Left lung (tissue), 10 donors: ENCODE data around the gene DRD4. TPM values are rescaled to one million over a fixed set of nuclear protein-coding genes. Genes with fewer than 3 reads are reported as not detected.

ENCODE experiments used
- ATAC-seq: fragments of 200-7000 bp; cut with Tn5 transposase; one replicate; pipeline ENCODE4 v1.9.1; 2020; ENCODE audit warnings: moderate library complexity
- DNase-seq, 4 donors: peaks; one replicate each; pipeline ENCODE4 v3.0.0-alpha.2; 2013 to 2020
- H3K27ac ChIP-seq, 2 donors: fragments of 200-600 bp; sonication (generic) in 1 of 2; one replicate each; pipeline versions ENCODE4 v1.5.0 to v1.8.0; 2020 to 2021
- H3K27me3 ChIP-seq, 2 donors: fragments of 200-600 bp; sonication (generic) in 1 of 2; one replicate each; pipeline versions ENCODE4 v1.5.0 to v1.8.0; 2020 to 2021
- H3K36me3 ChIP-seq, 2 donors: fragments of 200-600 bp; sonication (generic) in 1 of 2; one replicate each; pipeline versions ENCODE4 v1.5.0 to v1.8.0; 2020 to 2021
- H3K4me1 ChIP-seq, 2 donors: fragments of 200-600 bp; one replicate each; pipeline ENCODE4 v1.8.0; 2021
- H3K4me3 ChIP-seq, 2 donors: fragments of 200-600 bp; sonication (generic) in 1 of 2; one replicate each; pipeline versions ENCODE4 v1.5.0 to v1.8.0; 2020 to 2021; ENCODE audit warnings: mild to moderate bottlenecking in 1 of 2
- H3K9me3 ChIP-seq, 2 donors: fragments of 200-600 bp; sonication (generic) in 1 of 2; one replicate each; pipeline versions ENCODE4 v1.5.0 to v1.8.0; 2020 to 2021
- intact Hi-C, 2 donors: fragments of 100-400 bp; cut with DNase I; formaldehyde crosslinking; loops; one replicate each; pipeline versions ENCODE4 v1.11.2 to v1.14.2; 2022
- polyA plus RNA-seq, 6 donors: library from polyadenylated mRNA; unstranded; fragments of 120-200 nt; gene quantifications; one replicate each; pipeline ENCODE4 v1.2.1, GENCODE V29; 2013; ENCODE audit not compliant: insufficient read length in 6 of 6
- total RNA-seq, 2 donors: library from RNA; stranded (reverse); fragmentation: NEBNext Ultra II Directional; extraction: Animal tissue kit (Norgen Biotek cat#: 25700); gene quantifications; one replicate each; pipeline ENCODE4 v1.2.1, GENCODE V29; 2021
- TF ChIP-seq, protein P1 (sequence below), 2 donors: fragments of 200-600 bp; sonication (generic) in 1 of 2; IDR thresholded peaks; one replicate each; pipeline versions ENCODE4 v1.5.0 to v1.8.0; 2021; ENCODE audit warnings: antibody characterized with exemption in 2 of 2
- donor health status: DM: no; HTN: yes; CAD: no.
- donor health status: DM: no; HTN: no; CAD: no.

DRD4 gene
- total and polyA plus RNA-seq, 8 donors = 0.29 to 1.0 (median 0.64) TPM

DNA sequence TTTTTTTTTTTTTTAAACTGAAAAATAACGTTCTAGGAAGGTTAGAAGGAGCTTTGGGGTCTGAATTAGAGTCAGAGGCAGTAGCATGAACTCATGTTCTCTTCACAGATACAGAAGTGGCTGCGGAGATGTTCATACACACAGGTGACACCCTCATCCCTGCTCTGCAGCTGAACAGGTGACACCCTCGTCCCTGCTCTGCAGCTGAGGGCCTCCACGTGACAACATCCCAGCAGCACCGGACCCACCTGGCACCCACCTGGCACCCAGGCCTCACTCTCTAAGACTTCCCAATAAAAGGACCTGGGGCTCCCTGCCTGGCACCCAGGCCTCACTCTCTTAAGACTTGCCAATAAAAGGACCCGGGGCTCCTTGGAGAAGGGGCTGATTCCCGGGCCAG is 19.8 kb downstream of the DRD4 start:
- DNase-seq (no peak), ATAC-seq (no peak)
- intact Hi-C loops = no loop called here
- Histone ChIP-seq H3K27ac (no peak overlapping the region), H3K27me3 (no peaks in the 10 kb centered on the region), H3K4me3 (no peak overlapping the region), H3K4me1 (no peaks in the 10 kb centered on the region), H3K36me3 (peaks cover 0 to 68% of the 10 kb centered on the region in 2 donors), H3K9me3 (no peaks in the 10 kb centered on the region)
- TF ChIP-seq, protein P1, sequence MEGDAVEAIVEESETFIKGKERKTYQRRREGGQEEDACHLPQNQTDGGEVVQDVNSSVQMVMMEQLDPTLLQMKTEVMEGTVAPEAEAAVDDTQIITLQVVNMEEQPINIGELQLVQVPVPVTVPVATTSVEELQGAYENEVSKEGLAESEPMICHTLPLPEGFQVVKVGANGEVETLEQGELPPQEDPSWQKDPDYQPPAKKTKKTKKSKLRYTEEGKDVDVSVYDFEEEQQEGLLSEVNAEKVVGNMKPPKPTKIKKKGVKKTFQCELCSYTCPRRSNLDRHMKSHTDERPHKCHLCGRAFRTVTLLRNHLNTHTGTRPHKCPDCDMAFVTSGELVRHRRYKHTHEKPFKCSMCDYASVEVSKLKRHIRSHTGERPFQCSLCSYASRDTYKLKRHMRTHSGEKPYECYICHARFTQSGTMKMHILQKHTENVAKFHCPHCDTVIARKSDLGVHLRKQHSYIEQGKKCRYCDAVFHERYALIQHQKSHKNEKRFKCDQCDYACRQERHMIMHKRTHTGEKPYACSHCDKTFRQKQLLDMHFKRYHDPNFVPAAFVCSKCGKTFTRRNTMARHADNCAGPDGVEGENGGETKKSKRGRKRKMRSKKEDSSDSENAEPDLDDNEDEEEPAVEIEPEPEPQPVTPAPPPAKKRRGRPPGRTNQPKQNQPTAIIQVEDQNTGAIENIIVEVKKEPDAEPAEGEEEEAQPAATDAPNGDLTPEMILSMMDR (IDR thresholded peaks at IDR 0.05) = no peak

DNA sequence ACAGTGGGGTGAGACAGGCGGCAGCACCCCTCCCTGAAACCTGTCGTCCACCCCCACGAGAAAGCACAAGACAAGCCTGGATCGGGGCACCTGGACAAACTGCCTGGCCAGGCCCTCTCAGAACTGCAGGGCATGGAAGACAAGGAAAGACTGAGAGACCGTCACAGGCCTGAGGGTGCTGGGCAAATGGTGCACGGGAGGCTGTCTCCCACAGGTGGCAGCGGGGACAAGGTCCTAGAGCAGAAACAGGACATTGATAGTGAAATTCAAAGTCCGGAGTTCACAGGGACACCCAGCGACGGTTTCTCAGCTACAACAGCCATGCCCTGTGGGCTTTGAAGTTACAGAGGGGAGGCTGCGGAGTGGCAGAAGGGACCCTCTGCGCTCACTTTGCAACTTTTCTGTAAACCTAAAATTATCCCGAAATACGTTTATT is 20.6 kb downstream of the DRD4 start:
- TF ChIP-seq, protein P1 (IDR thresholded peaks at IDR 0.05) = no peak
- DNase-seq = no peak
- H3K36me3 ChIP-seq = peaks cover 0 to 62% of the 10 kb centered on the region in 2 donors
- no peak overlapping the region for H3K4me3 ChIP-seq
- H3K27me3 ChIP-seq = no peaks in the 10 kb centered on the region
- no peak for ATAC-seq
- H3K27ac ChIP-seq = no peak overlapping the region
- no peaks in the 10 kb centered on the region for H3K4me1 ChIP-seq
- intact Hi-C loops = no loop called here
- no peaks in the 10 kb centered on the region for H3K9me3 ChIP-seq

DNA sequence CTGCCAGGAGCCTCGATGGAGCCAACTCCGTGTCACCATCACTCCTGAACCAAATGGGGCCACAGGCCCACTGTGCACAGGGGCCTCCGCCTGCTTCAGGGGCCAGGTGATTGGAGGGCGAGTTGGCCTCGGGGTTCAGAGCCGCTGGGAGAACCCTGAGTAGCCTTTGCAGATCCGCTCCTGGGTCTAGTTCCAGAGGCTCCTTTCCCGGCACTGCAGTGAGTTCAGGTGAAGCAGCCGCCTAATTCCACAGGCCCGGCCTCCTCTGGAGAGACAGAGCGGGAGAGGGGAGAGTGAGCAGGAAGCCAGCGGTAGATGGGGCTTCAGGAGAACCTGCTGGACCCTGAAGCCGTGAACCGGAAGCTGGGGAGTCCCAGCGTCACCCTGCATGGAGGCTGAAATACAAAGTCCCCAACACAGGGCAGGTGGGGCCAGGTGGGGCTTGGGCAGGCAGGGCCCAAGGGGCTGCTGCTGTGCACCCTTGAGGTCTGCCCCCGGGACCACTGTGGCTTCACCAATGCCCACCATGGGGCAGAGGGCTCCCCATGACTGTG is 22.5 kb downstream of the DRD4 start:
- Histone ChIP-seq H3K9me3 (no peaks in the 10 kb centered on the region), H3K4me3 (no peak overlapping the region), H3K4me1 (no peaks in the 10 kb centered on the region), H3K27ac (no peak overlapping the region), H3K27me3 (no peaks in the 10 kb centered on the region), H3K36me3 (peaks cover 0 to 59% of the 10 kb centered on the region in 2 donors)
- TF ChIP-seq, protein P1 (IDR thresholded peaks at IDR 0.05) = no peak
- DNase-seq = no peak
- no peak for ATAC-seq
- intact Hi-C loops = loop anchor here in 1 of 2 donors (5.0 kb wide), 1 partner anchor 68 kb away; no protein-coding TSS in a partner anchor

DNA sequence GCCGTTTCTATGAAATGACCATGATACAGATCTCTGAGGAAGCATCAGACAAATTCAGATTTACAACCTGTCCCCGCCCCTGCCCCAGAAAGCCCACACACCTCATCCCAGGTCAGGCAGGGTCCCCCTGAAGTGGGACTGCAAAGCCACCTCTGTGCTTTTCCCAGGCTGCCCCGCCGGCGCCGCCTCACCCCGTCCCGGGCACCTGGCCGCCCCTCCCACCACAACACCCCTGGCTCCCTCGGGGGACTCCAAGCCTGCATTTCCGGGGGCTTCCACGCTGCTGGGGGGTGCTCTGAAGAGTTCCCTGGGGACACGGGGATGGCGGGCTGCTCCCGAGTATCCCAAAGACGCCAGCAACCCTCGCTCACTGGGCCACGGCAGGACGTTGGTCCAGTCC is 23.2 kb downstream of the DRD4 start:
- Histone ChIP-seq H3K4me3 (no peak overlapping the region), H3K27me3 (no peaks in the 10 kb centered on the region), H3K27ac (no peak overlapping the region), H3K9me3 (no peaks in the 10 kb centered on the region), H3K4me1 (peaks cover 0 to under 1% of the 10 kb centered on the region in 2 donors), H3K36me3 (peaks cover 0 to 62% of the 10 kb centered on the region in 2 donors)
- ATAC-seq = no peak
- intact Hi-C loops = loop anchor here in 1 of 2 donors (5.0 kb wide), 1 partner anchor 67 kb away; no protein-coding TSS in a partner anchor
- DNase-seq = no peak
- TF ChIP-seq, protein P1 (IDR thresholded peaks at IDR 0.05) = no peak

DNA sequence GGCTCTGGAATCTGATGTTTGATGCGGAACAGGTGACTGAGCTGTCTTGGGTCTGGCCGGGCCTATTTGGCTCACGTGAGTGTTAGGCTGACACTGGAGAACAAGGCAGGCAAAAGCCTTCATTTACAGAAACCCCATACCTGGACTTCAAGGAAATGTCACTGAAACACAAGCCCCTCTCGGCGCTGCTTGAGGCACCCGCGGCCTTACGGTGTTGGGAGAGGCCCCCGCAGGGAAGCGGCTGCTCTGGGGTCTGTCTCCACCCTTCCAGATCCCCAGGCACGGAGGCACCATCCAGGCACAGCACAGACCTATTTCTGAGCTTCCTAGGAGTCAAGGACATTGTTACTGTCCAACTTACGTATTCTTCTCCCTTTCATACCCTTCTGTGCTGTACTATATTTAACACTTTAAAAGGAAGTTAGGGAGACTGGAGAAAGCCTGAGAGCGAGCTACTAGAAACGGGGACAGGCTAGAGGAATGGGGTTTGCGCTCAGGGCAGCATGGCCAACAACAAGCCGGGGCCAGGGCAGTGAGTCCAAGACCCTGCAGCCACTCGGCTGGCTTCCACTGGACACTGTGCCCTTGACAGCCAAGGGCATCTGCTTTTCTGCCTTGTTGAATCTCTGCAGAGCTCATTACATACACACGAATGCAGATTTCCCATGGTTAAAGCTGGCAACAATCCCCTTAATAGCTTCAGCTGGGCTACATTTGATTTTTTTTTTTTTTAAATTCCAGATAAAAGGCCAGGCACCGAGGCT is 23.8 kb downstream of the DRD4 start:
- Histone ChIP-seq H3K4me3 (no peak overlapping the region), H3K27ac (no peak overlapping the region), H3K27me3 (no peaks in the 10 kb centered on the region), H3K36me3 (peaks cover 0 to 67% of the 10 kb centered on the region in 2 donors), H3K9me3 (no peaks in the 10 kb centered on the region), H3K4me1 (peaks cover 0 to 7% of the 10 kb centered on the region in 2 donors)
- DNase-seq (no peak), ATAC-seq (no peak)
- intact Hi-C loops = loop anchor here in 1 of 2 donors (5.0 kb wide), 1 partner anchor 66 kb away; no protein-coding TSS in a partner anchor
- TF ChIP-seq, protein P1 (IDR thresholded peaks at IDR 0.05) = no peak
